ENCODE measurements around the gene NT5DC3.

NT5DC3 gene

GRCh38 chr12:103881261-103881660 is 40.2 kb upstream of the NT5DC3 start:
- in situ Hi-C loops (cut with MboI; ENCODE audit: low pct_unique_long_range_greater_than_20kb, low sequenced_read_pairs, unreplicated experiment) = no loop called here
- DNase-seq (ENCODE audit: low spot score) = no peak
- TF ChIP-seq, protein P1, sequence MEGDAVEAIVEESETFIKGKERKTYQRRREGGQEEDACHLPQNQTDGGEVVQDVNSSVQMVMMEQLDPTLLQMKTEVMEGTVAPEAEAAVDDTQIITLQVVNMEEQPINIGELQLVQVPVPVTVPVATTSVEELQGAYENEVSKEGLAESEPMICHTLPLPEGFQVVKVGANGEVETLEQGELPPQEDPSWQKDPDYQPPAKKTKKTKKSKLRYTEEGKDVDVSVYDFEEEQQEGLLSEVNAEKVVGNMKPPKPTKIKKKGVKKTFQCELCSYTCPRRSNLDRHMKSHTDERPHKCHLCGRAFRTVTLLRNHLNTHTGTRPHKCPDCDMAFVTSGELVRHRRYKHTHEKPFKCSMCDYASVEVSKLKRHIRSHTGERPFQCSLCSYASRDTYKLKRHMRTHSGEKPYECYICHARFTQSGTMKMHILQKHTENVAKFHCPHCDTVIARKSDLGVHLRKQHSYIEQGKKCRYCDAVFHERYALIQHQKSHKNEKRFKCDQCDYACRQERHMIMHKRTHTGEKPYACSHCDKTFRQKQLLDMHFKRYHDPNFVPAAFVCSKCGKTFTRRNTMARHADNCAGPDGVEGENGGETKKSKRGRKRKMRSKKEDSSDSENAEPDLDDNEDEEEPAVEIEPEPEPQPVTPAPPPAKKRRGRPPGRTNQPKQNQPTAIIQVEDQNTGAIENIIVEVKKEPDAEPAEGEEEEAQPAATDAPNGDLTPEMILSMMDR (IDR thresholded peaks at IDR 0.05; ENCODE audit: extremely low read depth, insufficient read depth, missing control alignments) = no peak

- peak; percentile 41 for DNase-seq (ENCODE audit: low spot score)
- in situ Hi-C loops (cut with MboI; ENCODE audit: low pct_unique_long_range_greater_than_20kb, low sequenced_read_pairs, unreplicated experiment) = no loop called here
These were observed 39.5 kb upstream of the NT5DC3 start for GRCh38 chr12:103880299-103881142.

DNA sequence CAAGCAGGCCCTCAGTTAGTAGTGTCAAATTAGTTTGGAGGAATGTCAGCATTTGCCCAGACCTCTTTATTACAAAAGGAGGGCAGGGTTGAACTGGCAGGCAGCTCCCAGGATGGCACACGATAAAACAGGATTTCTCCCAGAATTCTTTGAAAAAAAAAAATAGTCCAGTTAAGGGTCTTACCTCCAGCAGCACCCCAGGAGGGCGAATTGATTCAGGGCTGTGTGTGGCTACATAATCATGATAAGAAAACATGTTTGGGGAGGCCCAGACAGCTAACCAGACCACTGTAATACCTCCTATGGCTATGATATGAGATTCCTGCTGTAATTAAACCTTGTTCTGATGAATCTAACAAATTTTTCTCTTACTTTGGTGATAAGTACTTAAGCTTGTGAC is 38.8 kb upstream of the NT5DC3 start:
- in situ Hi-C loops (cut with MboI; ENCODE audit: low pct_unique_long_range_greater_than_20kb, low sequenced_read_pairs, unreplicated experiment) = loop anchor here (10.0 kb wide), 1 partner anchor 225 kb away; no protein-coding TSS in a partner anchor
- TF ChIP-seq, protein P1 (IDR thresholded peaks at IDR 0.05; ENCODE audit: extremely low read depth, insufficient read depth, missing control alignments) = no peak

More at GRCh38 chr12:103880299-103881142, 39.5 kb upstream of the NT5DC3 start:
- TF ChIP-seq, protein P1 (IDR thresholded peaks at IDR 0.05; ENCODE audit: extremely low read depth, insufficient read depth, missing control alignments) = no peak

DNA sequence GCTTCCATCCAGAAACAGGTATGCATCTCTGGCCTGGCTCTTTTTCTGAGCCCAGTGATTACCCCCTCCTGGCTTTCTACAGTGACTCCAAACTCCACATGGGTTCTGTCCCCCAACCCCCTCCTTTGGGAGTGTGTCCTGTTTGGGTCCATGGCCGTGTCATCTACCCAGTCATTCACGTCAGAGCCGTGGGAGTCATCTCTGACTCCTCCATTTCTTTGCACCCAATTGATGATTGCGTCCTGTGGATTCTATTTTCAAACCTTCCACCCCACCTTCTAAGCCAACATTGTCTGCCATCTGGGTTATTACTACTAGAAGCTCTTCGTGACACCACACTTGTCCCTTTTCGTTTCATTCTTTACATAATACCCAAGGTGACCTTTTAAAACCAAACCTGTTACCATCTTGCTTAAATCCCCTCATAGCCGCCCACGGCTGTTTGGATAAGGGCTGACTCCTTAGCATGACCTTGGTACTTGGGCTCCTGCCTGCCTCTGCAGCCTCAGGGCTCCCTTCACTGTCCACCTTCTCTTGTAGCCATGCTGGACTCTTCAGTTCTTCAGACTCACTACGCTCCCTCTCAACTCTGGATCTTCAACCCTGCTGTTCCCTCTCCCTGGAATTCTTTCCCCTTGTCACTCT is 38.1 kb upstream of the NT5DC3 start:
- TF ChIP-seq, protein P1 (IDR thresholded peaks at IDR 0.05; ENCODE audit: extremely low read depth, insufficient read depth, missing control alignments) = no peak
- in situ Hi-C loops (cut with MboI; ENCODE audit: low pct_unique_long_range_greater_than_20kb, low sequenced_read_pairs, unreplicated experiment) = loop anchor here (10.0 kb wide), 1 partner anchor 226 kb away; no protein-coding TSS in a partner anchor
- no peak for DNase-seq (ENCODE audit: low spot score)

More for the DNA sequence above, 38.8 kb upstream of the NT5DC3 start:
- no peak for DNase-seq (ENCODE audit: low spot score)

DNA sequence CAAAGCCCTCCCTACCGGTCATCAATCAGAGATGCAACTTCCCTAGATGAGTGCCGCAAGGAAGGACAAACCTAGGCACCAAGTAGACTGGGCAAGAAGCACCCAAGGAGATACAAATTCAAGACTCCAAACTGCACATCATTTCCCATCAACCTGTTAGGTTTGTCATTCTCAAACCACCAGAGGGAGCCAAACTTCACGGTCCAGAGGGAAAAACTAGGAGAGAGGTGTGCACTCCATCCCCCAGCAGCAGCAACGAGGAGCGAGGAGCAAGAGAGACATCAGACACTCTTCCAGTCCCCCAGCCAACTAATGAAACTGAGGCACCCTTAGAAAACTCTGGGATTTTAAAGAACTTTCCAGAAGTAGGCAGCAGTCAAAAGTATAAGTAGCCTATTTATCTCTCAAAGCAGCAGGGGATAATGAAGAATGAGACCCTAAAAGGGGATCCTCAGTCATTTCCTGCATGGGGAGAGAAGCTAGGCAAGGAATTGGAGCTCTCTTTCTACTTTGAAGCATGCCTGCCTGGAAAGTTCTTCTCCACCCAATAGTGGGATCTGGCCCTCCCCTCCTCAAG is 37.0 kb upstream of the NT5DC3 start:
- peak; percentile 61 for DNase-seq (ENCODE audit: low spot score)
- in situ Hi-C loops (cut with MboI; ENCODE audit: low pct_unique_long_range_greater_than_20kb, low sequenced_read_pairs, unreplicated experiment) = loop anchor here (10.0 kb wide), 1 partner anchor 227 kb away; no protein-coding TSS in a partner anchor
- TF ChIP-seq, protein P1 (IDR thresholded peaks at IDR 0.05; ENCODE audit: extremely low read depth, insufficient read depth, missing control alignments) = peak; percentile 78

DNA sequence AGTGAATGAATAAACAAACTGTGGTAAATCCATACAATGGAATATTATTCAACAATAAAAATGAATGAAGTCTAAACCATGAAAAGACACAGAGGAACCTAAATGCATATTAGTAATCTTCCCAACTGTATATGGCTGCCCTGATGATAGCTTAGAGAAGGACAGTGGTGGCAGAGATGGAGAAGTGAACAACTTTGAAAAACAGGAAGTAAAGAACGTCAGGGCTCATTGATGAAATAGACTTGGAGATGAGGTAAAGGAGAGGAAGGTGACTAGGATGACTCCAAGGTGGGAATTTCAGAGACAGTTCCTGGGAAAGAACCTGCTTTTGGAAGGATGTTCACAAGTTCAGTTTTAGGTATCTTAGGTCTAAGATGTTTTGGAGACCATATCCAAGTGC is 36.3 kb upstream of the NT5DC3 start:
- no peak for DNase-seq (ENCODE audit: low spot score)

More for the DNA sequence above, 36.3 kb upstream of the NT5DC3 start:
- TF ChIP-seq, protein P1 (IDR thresholded peaks at IDR 0.05; ENCODE audit: extremely low read depth, insufficient read depth, missing control alignments) = no peak
- in situ Hi-C loops (cut with MboI; ENCODE audit: low pct_unique_long_range_greater_than_20kb, low sequenced_read_pairs, unreplicated experiment) = loop anchor here (10.0 kb wide), 1 partner anchor 228 kb away; no protein-coding TSS in a partner anchor

Data from GM13977 (cell line).